ENCODE results near the gene TMEM40. TPM values are rescaled to one million over a fixed set of nuclear protein-coding genes. Genes with fewer than 3 reads are reported as not detected.

Gene TMEM40
- total RNA-seq, 1 donor from 2014 or later = 7.8 TPM

DNA sequence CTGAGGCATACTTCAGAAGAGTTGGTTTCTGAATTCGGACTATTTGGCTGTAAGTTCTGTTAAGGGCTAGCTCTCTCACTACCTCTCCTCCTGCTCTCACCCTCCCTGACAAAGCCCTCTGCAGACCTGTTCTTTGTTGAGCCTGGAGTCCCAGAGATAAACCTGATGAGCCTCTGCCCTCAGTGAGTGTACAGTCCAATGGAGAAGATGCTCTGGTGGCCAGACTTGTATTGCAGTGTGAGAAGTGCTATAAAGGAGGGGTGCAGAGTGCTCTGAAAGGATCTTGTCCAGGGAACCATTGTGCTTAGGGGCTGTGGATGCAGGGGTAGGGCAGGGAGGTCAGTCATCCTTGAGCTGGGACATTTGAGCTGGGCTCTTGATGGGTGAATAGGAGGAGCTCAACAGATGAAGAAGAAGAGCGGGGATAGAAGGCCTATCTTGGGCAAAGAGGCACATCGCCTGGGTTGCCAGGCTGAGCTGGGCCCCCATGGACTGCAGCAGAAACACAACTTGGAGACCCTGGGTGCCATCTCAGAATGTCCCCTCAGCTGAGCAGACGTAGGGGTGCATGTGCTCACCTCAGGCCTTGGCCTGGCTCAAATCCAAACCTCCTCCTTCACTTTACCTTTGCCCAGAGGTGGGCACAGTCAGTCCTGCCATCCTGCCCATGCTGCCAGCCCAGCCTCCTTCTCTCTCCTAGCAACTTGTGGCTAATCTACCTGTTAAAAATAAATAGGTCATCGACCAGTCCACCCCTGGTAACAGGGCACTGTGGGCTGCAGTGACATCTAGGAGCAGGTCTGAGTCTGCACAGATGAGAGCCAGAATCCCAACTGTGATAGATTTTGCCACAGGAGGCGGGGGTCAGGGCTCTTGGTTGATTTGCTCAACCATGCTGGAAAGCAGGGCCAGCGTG is 40.7 kb upstream of the TMEM40 start:
- Mint-ChIP-seq H3K4me1 (peaks cover 5% of the 10 kb centered on the region), H3K9me3 (no peaks in the 10 kb centered on the region), H3K27ac (no peak overlapping the region), H3K27me3 (ENCODE audit: low read depth) (no peaks in the 10 kb centered on the region), H3K36me3 (peaks cover 6% of the 10 kb centered on the region), H3K4me3 (no peak overlapping the region)
- no peak for DNase-seq (ENCODE audit: low spot score in 2 of 2, unreplicated experiment in 2 of 2)
- no peak for TF ChIP-seq CTCF (IDR thresholded peaks at IDR 0.05; ENCODE audit: unreplicated experiment)

DNA sequence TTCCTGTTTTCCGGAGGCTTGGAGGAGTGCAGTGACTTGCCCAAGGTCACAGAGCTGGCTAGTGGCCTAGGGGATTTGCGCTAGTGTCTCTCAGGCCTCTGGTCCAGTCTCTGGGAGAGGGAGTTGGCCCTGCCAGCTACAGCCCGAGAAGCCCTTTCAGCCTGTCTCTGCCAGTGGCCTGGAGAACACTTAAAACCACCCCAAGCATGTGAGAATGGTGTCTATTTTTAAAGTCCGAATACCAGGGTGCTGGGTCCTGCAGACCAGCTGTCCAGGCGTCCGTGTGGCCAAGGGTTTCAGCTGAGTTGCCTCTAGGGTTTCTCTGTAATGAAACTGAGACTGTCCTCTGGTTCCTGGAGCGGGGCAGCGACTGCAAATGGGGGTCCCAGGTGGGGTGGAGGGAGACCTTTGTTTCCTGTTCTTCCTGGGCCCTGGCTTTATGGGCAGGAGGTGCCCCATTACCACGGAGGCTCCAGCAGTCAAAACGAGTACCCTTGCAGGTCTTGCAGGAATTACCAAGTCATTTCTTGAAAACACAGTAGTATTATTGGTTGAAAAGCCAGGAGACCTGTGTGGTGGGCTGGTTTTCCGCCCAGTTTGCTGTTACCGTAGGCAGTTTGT is 39.6 kb upstream of the TMEM40 start:
- Mint-ChIP-seq H3K9me3 (no peaks in the 10 kb centered on the region), H3K36me3 (peaks cover 5% of the 10 kb centered on the region), H3K4me1 (peaks cover 5% of the 10 kb centered on the region), H3K4me3 (no peak overlapping the region), H3K27me3 (ENCODE audit: low read depth) (no peaks in the 10 kb centered on the region), H3K27ac (no peak overlapping the region)
- DNase-seq (ENCODE audit: low spot score in 2 of 2, unreplicated experiment in 2 of 2) = no peak
- TF ChIP-seq CTCF (IDR thresholded peaks at IDR 0.05; ENCODE audit: unreplicated experiment) = no peak

DNA sequence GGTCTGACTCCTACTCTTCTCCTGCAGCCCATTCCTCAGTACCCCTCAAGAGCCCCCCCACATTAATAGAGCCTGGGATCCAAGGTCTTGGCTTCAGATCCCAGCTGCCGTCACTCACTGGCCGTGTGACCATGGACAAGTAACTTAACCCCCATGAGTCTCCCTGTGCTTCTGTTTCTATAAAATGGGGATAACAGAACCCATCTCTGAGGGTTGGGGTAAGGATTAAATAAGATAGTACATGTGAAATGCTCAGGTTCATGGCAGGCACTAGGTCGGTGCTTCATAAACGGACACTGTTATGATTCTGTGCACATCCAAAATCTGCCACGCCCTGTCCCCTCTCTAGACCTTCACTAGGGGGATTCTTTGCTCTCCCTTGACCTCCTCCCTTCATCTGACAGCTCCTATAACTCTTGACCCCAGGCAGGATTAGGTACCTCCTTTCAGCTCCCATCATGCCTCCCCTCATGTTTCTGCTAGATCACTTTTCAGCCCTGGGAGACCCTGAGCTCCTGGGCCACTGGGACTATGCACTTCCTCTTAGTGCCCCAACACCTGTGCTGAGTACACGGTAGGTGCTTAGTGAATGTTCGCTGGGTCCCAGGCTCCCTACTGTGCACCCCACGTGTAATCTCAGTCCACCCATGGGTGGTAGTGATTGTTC is 39.0 kb upstream of the TMEM40 start:
- Mint-ChIP-seq H3K4me1 (peaks cover 5% of the 10 kb centered on the region), H3K9me3 (no peaks in the 10 kb centered on the region), H3K36me3 (no peaks in the 10 kb centered on the region), H3K27me3 (ENCODE audit: low read depth) (no peaks in the 10 kb centered on the region), H3K27ac (no peak overlapping the region), H3K4me3 (peak overlapping the region; percentile 35)
- TF ChIP-seq CTCF (IDR thresholded peaks at IDR 0.05; ENCODE audit: unreplicated experiment) = no peak
- DNase-seq (ENCODE audit: low spot score in 2 of 2, unreplicated experiment in 2 of 2) = no peak

DNA sequence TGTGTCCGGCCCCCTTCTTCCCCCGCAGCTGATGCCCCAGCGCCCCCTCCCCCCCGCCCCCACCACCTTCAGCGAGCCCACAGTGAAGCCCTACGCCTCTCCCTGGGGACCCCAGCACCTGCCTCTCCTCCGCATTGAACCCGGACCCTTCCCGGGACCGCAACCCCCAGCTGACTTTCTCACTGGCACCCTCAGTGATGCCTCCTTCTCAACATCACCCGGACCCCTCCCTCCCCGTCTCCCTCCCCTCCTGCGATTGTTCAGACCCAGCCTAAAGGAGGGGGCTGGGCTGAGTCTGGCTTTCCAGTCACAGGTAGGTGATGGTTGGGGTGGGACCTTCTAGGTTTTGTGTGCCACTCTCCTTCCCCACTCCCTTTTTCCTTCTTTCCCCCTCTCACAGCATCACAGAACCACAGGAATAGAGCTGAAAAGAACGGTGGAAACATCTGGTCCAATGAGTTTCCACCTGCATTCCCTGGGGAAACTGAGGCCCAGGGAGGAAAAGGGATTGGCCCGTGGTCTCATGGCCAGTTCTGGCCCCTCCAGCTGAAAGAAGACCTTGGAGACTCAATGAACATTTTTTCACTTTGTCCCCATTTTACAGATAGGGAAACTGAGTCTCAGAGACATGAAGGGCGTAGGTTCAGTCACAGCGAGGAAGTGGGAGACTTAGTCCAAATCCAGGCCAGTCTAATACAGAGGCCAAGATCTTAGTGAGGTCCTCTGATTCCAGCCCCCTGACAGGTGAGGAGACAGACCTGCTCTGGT is 38.2 kb upstream of the TMEM40 start:
- no peak for DNase-seq (ENCODE audit: low spot score in 2 of 2, unreplicated experiment in 2 of 2)
- peak overlapping the region; percentile 86 for H3K4me3 Mint-ChIP-seq
- H3K36me3 Mint-ChIP-seq = no peaks in the 10 kb centered on the region
- no peaks in the 10 kb centered on the region for H3K9me3 Mint-ChIP-seq
- no peak for TF ChIP-seq CTCF (IDR thresholded peaks at IDR 0.05; ENCODE audit: unreplicated experiment)
- H3K27ac Mint-ChIP-seq = no peak overlapping the region
- H3K4me1 Mint-ChIP-seq = peaks cover 5% of the 10 kb centered on the region
- H3K27me3 Mint-ChIP-seq (ENCODE audit: low read depth) = no peaks in the 10 kb centered on the region

Data from mesothelial cell of epicardium (in vitro differentiated cells).